GM19035 (cell line): Measurements from ENCODE around the gene C1GALT1C1L.
"Not testable (repeated sequence)": the region's sequence is repeated elsewhere in the genome, so short reads cannot be mapped to it uniquely, and the experiment has no call there.

Experiments
- ATAC-seq: cut with Tn5 transposase; IDR thresholded peaks from one replicate; pipeline ENCODE4 v1.9.1; 2021; ENCODE audit not compliant: unreplicated experiment

Gene C1GALT1C1L

DNA sequence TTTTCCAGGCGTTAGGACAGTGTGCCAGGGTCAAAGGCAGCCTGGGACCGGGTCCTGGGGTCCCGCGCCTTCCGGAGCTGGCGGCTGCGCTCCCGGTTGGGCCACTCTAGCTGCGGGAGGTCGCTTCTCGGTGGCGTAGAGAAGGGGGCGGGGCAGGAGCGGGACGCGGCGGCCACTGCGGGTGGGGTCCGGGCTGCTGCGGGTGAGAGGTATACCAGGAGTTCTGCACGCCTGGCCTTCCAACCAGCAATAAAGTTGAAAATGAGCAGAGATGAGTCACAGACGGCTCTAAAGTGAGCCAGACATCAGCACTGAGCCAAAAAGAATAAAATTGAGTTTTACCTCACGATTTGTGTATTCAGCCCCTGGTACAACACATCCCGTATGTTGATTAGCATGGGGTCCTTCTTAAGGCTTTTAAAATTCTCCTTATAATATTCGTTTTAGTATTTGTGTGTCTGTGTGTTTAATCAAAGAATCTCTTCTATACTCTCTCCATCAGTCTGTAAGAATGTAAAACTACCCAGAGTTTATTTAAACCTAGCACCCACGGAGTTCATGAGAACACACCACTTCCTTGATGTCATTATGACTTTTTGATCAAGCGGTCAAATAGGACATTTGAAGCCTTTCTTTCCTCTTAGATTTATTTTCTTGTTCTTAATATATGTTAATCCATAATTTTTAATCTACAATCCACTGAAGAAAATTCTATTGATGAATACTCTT lies at the start of gene C1GALT1C1L:
C1GALT1C1L (minus strand) TSS at position 108 of the 729 bp plus-strand sequence; CDS start at position 1, 107 bp downstream.
- ATAC-seq: no peak

- ATAC-seq: no peak
Measured at GRCh38 chr2:43725711-43726246, 49.5 kb upstream of the C1GALT1C1L start.

GRCh38 chr2:43724728-43725526 lies 48.7 kb upstream of the C1GALT1C1L start:
- ATAC-seq: no peak

GRCh38 chr2:43718530-43719124 lies 42.4 kb upstream of the C1GALT1C1L start:
- peak; percentile 72 for ATAC-seq

DNA sequence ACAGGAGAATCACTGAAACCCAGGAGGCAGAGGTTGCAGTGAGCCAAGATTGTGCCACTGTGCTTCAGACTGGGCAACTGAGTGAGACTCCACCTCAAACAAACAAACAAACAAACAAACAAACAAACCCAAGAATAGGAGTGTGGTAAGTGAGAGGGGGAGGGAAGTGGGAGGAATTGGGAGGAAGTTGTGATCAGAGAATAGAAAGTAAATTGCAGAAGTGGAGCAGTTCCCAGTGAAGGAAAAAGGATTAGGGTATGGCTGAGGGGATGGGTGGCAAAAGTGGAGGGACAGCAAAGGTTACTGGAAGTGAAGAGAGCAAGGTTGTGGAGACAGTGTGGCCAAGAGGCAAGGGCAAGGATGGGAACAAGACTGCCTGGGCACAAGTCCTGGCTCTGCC lies 41.1 kb upstream of the C1GALT1C1L start:
- no peak for ATAC-seq

- ATAC-seq: no peak
Measured at GRCh38 chr2:43715300-43716098, 39.3 kb upstream of the C1GALT1C1L start.

- no peak for ATAC-seq
Measured at GRCh38 chr2:43714164-43714563, 37.9 kb upstream of the C1GALT1C1L start.

- no peak for ATAC-seq
Measured at GRCh38 chr2:43710866-43711265, 34.6 kb upstream of the C1GALT1C1L start.

DNA sequence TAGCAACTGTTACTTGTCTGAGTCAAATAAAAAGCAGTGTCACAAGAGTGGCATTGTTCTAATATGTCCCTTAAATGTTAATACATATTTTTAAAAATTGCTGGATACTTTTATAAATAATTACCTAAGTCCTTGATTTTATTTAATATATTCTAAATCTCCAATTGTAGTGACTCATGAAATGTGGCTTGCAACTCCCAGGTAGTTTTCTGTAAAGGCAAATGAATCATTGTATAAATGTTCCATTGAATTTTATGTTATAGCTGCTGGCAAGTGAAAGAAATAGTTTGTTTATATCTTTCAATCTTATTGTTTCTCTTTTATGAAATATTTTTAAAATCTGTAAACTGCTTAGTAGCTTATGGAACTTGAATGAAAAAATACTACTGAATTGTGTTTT lies 32.7 kb upstream of the C1GALT1C1L start:
- ATAC-seq: no peak

DNA sequence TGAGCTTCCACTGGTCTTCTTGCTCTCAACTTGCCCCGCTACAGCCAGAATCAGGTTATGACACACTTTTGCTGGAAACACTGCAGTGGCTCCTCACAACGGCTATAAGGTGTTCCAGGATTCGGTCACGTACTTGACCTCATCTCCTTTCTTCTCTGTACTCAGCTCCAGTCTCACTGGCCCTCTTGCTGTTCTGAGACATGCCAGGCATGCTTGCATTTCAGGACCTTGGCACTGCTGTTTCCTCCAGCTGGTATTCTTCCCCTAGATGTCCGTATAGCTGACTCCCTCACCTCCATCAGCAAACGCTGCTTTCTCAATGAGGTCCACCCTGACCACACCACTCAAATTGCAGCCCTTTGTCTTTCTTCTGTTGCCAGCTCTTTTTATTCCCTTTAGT lies 31.9 kb upstream of the C1GALT1C1L start:
- no peak for ATAC-seq

DNA sequence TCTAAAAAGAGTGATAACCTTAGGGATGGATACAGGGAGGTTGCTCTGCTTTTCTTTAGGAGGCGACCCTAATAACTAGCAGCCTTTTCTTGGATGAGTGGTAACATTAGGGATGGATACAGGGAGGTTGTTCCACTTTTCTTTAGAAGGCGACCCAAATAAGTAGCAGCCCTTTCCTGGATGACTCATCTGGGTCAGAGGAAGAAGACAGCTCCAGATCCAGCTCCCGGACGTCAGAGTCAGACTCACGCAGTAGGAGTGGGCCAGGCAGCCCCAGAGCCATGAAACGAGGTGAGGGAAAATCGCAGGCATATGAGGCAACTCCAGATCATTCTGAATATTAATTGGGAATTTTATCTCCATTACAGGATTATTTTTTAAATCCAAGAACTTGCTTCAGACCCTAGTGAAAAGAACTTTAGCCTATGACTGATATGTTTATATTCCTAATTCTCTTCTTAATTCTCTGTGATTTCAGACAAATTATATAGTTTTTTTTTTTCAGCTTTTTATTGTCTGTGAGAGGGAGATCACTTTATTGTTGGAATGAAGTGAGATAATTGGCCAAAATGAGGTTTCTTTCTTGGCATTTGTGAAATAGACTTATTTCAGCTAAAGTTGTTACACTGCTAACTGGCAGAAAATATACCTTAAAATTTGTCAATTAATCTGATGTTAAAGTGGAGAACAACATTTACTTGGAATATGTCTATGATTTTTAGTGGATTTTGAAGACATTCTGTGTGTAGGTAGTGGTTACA lies 31.2 kb upstream of the C1GALT1C1L start:
- no peak for ATAC-seq

GRCh38 chr2:43701111-43701510 lies 24.9 kb upstream of the C1GALT1C1L start:
- no peak for ATAC-seq

- ATAC-seq: no peak
Measured at GRCh38 chr2:43699761-43700160, 23.5 kb upstream of the C1GALT1C1L start.

GRCh38 chr2:43698140-43698539 lies 21.9 kb upstream of the C1GALT1C1L start:
- not testable (repeated sequence) for ATAC-seq

DNA sequence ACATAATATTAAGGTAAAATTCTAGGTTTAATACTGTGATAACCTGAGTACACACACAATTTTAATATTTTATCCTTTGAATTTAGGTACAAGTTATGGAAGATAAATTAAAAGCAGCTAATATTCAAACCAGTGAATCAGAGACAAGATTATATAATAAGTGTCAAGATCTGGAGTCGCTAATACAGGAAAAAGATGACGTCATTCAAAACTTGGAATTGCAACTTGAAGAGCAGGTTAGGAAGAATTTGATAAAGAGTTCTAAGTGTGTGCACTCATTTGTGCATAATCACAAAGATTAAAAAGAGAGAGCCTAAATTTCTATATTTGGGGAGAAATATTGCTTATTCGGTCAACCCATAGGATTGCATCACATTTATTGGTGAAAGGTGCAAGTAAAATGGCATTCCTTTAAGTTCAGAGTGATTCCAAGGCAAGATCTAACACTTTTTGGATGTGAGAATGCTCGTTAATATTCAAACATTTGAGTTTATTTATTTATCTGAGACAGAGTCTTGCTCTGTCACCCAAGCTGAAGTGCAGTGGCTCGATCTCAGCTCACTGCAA lies 16.3 kb upstream of the C1GALT1C1L start:
- ATAC-seq: no peak

DNA sequence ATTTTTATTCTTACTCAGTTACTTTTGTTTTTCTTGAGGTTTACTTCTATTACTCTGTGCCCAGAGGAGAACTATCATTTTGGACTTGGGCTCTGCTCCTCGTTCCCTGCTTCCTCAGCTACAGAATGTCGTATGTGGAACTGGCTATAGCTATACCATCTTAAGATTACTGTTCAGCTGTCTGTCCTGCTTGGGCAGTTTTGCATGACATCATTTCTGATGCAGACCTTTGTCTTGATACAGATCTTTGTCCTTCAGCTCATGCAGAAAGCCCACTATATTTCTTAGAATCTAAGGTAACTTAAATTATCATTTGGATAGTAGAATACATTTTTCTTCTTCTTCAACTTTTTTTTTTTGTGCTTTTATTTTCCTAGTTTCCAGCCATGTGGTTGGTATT lies 13.8 kb upstream of the C1GALT1C1L start:
- no peak for ATAC-seq

DNA sequence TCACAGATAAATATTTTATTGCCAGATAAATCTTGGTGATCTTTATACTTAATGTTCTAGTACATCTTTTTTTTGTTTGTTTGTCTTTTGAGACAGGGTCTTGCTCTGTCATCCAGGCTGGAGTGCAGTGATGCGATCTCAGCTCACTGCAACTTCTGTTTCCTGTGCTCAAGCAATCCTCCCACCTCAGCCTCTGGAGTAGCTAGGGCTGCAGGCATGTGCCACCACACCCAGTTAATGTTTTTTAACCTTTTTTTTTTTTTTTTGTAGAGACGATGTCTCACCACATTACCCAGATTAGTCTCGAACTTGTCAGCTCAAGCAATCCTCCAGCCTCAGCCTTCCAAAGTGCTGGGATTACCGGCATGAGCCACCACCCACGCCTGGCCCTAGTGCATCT lies 9.1 kb upstream of the C1GALT1C1L start:
- no peak for ATAC-seq

GRCh38 chr2:43677783-43678182 lies 1.6 kb upstream of the C1GALT1C1L start:
- not testable (repeated sequence) for ATAC-seq

DNA sequence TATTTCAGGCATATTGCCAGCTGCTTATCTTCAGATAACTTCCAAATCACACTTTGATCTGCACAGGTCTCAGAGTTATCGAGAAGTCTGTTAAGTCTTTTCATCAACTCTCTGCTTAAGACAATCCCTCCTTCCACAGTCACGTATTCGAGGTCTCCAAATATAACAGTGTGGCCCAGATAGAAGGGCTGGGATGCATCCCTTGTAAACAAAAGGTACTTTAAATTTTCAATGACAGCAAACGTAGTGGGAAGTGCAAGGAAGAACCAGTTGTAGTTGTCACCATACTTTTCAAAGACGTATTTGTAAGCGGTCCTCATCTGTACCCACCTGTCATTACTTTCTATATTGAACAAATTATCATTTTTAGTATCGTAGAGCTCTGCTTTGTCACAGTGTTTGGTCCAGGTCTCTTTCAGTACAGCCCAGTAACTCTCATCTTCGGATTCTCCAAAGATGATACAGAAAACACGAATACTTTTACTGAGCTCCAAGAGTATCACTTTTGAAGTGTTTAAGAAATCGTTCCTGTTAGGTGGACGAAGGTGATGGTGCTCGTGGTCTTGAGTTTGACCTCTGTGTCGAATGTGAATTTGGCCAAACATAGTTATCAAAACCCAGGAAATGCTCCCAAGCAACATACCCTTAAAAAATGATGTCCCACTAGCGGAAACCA lies 445 bp downstream of the C1GALT1C1L start:
- ATAC-seq: no peak
